T-helper 1 cell treated with Interleukin-12 subunit alpha and Interleukin-12 subunit beta and Interleukin-4 antibody, amounts not matched to agents 30 μg/mL and 1 μg/mL, for 36 hours (primary cell): ENCODE data around the gene CXCL1.

Experiments
- H3K27ac Mint-ChIP-seq: one replicate; pipeline ENCODE4 v1.8.0; 2021; ENCODE audit warnings: mild to moderate bottlenecking, mixed read lengths
- H3K27me3 Mint-ChIP-seq: one replicate; pipeline ENCODE4 v1.8.0; 2021; ENCODE audit warnings: low read depth, mixed read lengths
- H3K36me3 Mint-ChIP-seq: one replicate; pipeline ENCODE4 v1.8.0; 2021; ENCODE audit warnings: low read depth, mixed read lengths
- H3K4me1 Mint-ChIP-seq: one replicate; pipeline ENCODE4 v1.8.0; 2021; ENCODE audit warnings: low read depth, mixed read lengths
- H3K4me3 Mint-ChIP-seq: one replicate; pipeline ENCODE4 v1.8.0; 2021; ENCODE audit warnings: mild to moderate bottlenecking, moderate library complexity, mixed read lengths
- H3K9me3 Mint-ChIP-seq: one replicate; pipeline ENCODE4 v1.8.0; 2021; ENCODE audit warnings: mixed read lengths

CXCL1 gene

GRCh38 chr4:73904491-73904890 lies 35.3 kb downstream of the CXCL1 start:
- Mint-ChIP-seq H3K27me3 (peaks cover 6% of the 10 kb centered on the region), H3K27ac (no peak overlapping the region), H3K4me1 (no peaks in the 10 kb centered on the region), H3K9me3 (no peaks in the 10 kb centered on the region), H3K36me3 (no peaks in the 10 kb centered on the region), H3K4me3 (no peak overlapping the region)

- Mint-ChIP-seq H3K27me3 (peaks cover 6% of the 10 kb centered on the region), H3K4me3 (no peak overlapping the region), H3K9me3 (no peaks in the 10 kb centered on the region), H3K36me3 (no peaks in the 10 kb centered on the region), H3K27ac (no peak overlapping the region), H3K4me1 (no peaks in the 10 kb centered on the region)
Observed at GRCh38 chr4:73908965-73909364, 39.8 kb downstream of the CXCL1 start.

- no peak overlapping the region for H3K27ac Mint-ChIP-seq
- H3K9me3 Mint-ChIP-seq: no peaks in the 10 kb centered on the region
- no peaks in the 10 kb centered on the region for H3K36me3 Mint-ChIP-seq
- peaks cover 6% of the 10 kb centered on the region for H3K27me3 Mint-ChIP-seq
- no peaks in the 10 kb centered on the region for H3K4me1 Mint-ChIP-seq
- H3K4me3 Mint-ChIP-seq: no peak overlapping the region
Observed at GRCh38 chr4:73911746-73912145, 42.6 kb downstream of the CXCL1 start.

- no peaks in the 10 kb centered on the region for H3K4me1 Mint-ChIP-seq
- peaks cover 6% of the 10 kb centered on the region for H3K27me3 Mint-ChIP-seq
- H3K4me3 Mint-ChIP-seq: no peak overlapping the region
- no peaks in the 10 kb centered on the region for H3K36me3 Mint-ChIP-seq
- no peak overlapping the region for H3K27ac Mint-ChIP-seq
- H3K9me3 Mint-ChIP-seq: no peaks in the 10 kb centered on the region
Observed at GRCh38 chr4:73912191-73912590, 43.0 kb downstream of the CXCL1 start.

- H3K36me3 Mint-ChIP-seq: no peaks in the 10 kb centered on the region
- H3K27ac Mint-ChIP-seq: no peak overlapping the region
- no peak overlapping the region for H3K4me3 Mint-ChIP-seq
- no peaks in the 10 kb centered on the region for H3K9me3 Mint-ChIP-seq
- no peaks in the 10 kb centered on the region for H3K4me1 Mint-ChIP-seq
- no peaks in the 10 kb centered on the region for H3K27me3 Mint-ChIP-seq
Observed at GRCh38 chr4:73914071-73914470, 44.9 kb downstream of the CXCL1 start.

- no peaks in the 10 kb centered on the region for H3K27me3 Mint-ChIP-seq
- H3K27ac Mint-ChIP-seq: no peak overlapping the region
- no peaks in the 10 kb centered on the region for H3K4me1 Mint-ChIP-seq
- H3K9me3 Mint-ChIP-seq: no peaks in the 10 kb centered on the region
- H3K36me3 Mint-ChIP-seq: no peaks in the 10 kb centered on the region
- H3K4me3 Mint-ChIP-seq: no peak overlapping the region
Observed at GRCh38 chr4:73916172-73916925, 47.2 kb downstream of the CXCL1 start.

GRCh38 chr4:73917081-73917501 lies 47.9 kb downstream of the CXCL1 start:
- Mint-ChIP-seq H3K27me3 (no peaks in the 10 kb centered on the region), H3K27ac (no peak overlapping the region), H3K4me1 (no peaks in the 10 kb centered on the region), H3K9me3 (no peaks in the 10 kb centered on the region), H3K36me3 (no peaks in the 10 kb centered on the region), H3K4me3 (no peak overlapping the region)

GRCh38 chr4:73918058-73918457 lies 48.9 kb downstream of the CXCL1 start:
- H3K27me3 Mint-ChIP-seq: no peaks in the 10 kb centered on the region
- H3K4me3 Mint-ChIP-seq: no peak overlapping the region
- H3K27ac Mint-ChIP-seq: no peak overlapping the region
- H3K36me3 Mint-ChIP-seq: no peaks in the 10 kb centered on the region
- H3K9me3 Mint-ChIP-seq: no peaks in the 10 kb centered on the region
- no peaks in the 10 kb centered on the region for H3K4me1 Mint-ChIP-seq

GRCh38 chr4:73919691-73920090 lies 50.5 kb downstream of the CXCL1 start:
- Mint-ChIP-seq H3K27me3 (no peaks in the 10 kb centered on the region), H3K36me3 (no peaks in the 10 kb centered on the region), H3K4me1 (no peaks in the 10 kb centered on the region), H3K4me3 (no peak overlapping the region), H3K27ac (no peak overlapping the region), H3K9me3 (no peaks in the 10 kb centered on the region)
